NCI-H187 (cell line): ENCODE data around the gene SLC35B2.

Experiments used
- DNase-seq, 2 experiments: peaks; one replicate each; lab custom pipeline; 2025; lab: John Stamatoyannopoulos, UW

Gene SLC35B2

DNA sequence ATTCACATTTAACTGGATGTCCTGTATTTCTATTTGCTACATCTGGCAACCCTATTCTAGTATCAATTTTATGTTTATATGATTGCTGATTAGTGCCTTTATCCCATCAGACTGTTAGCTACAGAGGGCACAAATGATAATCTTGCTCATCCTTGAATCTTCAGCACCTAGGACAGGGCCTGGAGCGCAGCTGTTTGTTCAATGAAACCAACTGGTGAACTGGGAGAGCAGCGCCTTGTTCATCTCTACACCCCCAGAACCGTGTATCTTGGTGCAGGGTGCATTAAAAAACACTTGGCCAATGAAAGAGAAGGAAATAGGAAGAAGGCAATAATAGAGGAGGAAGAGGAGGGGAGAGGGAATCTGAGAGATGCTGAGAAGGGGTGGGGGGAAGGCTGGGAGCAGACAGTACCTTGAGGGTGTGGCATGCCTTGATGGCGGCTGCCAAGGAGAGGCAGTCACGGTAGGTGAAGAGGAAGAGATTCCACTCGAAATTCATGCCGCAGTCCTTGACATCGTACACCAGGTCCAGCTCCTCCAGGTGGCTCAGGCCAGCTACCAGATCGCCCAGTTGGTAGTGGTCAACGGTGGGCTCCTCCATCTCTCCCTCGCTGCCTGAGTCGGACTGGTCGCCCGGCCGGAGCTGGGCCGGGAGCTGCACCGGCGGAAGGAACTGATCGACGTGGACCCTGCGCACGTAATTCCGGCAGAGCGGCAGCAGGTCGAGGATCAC, 28.4 kb upstream of the SLC35B2 start:
- DNase-seq: no peak

DNA sequence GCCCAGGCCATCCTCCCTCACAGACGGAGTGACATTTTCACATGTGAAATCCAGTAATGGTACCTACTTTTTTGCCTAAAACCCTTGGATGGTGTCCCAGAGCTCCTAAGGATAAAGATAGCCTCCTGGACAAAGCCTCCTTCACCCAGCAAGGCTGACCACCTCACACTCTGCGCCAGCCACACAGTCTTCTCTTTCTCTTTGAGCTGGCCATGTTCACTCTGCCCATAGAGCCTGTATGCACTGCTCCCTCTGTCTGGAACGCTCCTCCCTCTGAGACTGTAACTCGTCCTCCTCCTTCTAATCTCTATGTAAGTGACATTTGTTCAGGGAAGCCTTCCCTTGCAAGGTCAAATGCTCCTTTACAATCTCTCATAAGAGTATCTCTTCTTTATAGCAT, 27.5 kb upstream of the SLC35B2 start:
- no peak for DNase-seq

DNA sequence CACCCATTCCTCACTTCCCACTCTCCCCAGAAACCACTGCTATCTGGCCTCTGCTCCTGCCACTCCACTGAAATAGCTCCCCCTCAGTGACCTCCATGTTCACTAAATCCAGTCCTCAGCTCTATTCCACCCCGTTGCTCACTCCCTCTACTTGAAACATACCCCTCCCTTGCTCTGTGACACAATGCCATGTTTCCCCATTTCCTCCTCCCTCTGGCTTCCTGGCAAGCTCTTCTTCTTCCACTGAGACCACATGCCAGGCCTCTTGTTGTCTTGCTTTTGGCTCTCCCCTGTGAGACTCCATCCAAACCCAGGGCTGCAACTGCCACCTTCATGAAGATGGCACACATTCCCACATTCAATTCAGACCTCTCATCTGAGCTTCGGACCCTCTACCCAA, 26.8 kb upstream of the SLC35B2 start:
- DNase-seq: no peak

DNA sequence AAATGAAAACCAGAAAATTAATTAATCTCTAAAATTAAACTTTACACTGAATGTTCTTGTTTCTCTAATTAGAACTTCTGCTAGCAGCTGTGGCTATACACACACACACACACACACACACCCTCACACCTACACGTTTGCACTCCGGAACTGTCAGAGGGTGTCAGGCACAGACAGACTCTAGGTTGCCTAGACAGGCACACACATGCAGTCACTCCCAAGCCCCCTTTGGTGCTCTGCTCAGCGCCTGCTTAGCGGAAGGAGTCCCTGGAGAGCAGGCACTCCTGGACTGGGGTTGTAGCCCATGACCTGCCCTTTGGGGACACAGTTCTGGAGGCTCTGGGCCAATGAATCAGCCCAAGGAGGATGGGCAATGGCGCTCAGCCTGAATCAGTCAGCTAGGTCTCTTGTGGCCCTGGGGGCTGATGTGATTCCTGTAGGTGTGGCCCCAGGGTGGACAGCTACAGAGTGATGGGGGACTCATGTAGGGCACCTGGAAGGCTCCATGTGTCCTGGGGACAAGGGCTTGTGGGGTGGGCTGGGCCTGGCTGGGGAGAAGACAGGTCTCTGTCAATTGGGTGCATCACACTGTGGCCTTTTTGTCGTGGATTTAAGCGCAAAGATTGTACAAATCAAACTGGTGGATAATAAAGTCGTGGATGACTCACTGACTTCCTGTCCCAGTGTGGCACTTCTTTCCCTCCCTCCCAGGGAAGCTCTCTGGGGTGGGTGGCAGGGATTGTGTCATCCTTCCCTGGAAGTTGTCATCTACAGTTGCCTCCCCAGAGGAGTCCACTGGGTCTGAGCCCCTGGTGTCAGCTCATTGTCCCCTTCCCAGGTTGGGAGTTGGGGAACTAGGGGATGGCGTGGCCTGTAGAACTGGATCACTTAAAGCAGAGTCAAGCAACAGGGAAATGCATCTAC, 21.7 kb upstream of the SLC35B2 start:
- no peak for DNase-seq

DNA sequence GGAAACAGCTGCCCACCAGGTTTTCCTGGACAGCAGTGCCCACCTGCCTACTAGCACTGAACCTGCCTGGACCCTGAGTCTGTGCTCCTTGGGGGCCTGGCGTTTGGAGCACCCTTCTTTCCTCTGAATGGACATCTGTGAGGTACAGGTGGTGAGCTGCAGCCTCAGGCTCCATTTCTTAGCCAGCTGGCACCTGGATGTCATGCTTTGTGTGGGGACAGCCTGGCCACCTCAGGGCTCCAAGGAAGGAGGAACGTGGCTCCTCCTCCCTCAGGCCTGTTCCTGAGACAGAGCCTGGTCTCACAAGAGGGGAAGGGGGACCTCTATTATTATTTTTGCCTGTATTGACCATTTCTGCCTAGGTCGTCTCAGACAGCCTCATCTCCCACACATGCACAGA, 21.0 kb upstream of the SLC35B2 start:
- DNase-seq: no peak

DNA sequence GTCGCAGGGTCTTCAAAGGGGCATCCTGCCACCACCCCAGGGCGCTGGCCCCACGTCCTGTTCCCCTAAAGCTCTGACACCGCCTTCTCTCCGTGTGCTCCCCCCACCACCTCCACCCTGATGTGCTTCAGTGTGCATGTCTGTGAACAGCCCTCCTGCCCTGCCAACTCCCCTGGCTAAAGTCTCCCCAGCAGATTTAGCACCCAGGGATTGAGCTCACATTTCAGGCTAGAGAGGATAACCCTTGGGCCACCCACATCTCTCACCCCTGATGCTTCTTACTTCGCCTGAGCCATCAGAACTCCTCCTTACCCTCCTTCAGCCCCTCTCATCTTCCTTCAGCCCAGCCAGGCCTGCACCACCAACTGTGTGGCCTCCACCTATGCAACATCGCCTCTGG, 20.4 kb upstream of the SLC35B2 start:
- no peak for DNase-seq

DNA sequence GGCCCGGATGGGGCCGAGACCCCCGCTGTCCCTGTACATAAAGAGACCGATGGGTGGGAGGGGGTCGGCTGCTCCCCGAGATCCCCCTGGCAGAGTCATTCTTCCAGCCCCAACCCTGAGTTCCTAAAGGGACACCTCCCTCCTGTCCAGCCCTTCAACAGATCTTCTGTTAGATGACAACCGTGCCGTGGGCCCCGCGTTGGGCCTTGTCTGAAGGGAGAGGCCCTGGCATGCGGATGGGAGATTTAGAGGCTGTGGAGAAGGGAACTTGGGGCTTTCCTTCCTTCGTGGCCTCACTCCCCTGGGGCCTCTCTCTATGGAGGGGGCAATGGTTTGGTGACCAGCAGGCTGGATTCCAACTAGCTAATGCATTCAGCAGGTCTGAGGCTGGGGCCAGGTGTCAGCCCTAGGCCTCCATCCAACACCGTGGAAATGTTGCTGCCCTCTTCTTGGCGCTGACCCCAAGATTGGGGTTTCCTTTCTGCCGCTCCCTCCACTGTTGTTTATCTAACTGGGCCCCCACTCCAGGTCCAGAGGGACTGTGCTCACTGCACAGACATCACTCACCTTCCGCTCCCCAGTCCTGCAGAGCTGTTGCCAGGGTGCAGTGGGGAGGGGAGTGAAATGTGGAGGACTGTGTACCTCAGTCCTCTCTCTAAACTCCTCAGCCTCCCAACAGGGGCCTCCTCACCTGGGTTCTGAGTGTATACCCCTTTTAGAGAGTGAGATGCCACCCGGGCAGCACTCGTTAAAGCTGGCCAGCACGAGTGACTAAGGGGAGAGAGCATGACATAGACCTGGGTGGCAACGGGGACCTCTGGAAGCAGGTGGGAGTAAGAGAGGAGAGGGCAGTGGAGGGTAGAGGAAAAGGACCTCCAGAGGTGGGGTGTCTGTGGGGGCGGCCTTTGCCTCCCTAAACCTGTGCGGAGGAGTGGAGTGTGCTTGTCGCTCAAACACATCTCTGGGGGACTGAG, 19.6 kb upstream of the SLC35B2 start:
- DNase-seq: no peak

DNA sequence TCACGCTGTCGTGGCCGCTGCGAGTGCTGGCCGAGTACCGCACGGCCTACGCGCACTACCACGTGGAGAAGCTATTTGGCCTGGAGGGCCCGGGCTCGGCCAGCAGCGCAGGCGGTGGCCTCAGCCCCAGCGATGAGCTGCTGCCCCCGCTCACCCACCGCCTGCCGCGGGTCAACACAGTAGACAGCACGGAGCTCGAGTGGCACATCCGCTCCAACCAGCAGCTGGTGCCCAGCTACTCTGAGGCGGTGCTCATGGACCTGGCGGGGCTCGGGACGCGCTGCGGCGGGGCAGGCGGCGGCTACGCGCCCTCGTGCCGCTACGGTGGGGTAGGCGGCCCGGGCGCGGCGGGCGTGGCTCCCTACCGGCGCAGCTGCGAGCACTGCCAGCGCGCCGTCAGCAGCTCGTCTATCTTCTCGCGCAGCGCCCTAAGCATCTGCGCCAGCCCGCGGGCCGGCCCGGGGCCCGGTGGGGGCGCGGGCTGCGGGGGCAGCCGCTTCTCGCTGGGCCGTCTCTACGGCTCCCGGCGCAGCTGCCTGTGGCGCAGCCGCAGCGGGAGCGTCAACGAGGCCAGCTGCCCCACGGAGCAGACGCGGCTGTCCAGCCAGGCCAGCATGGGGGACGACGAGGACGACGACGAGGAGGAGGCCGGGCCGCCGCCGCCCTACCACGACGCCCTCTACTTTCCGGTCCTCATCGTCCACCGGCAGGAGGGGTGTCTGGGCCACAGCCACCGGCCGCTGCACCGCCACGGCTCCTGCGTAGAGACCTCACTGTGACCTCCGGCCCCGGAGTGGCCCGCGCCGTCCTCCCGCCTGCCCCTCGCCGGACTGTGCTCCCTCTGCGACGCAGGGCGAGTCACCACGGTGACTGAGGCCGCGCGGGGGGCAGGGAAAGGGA, 18.7 kb upstream of the SLC35B2 start:
- DNase-seq: no peak

DNA sequence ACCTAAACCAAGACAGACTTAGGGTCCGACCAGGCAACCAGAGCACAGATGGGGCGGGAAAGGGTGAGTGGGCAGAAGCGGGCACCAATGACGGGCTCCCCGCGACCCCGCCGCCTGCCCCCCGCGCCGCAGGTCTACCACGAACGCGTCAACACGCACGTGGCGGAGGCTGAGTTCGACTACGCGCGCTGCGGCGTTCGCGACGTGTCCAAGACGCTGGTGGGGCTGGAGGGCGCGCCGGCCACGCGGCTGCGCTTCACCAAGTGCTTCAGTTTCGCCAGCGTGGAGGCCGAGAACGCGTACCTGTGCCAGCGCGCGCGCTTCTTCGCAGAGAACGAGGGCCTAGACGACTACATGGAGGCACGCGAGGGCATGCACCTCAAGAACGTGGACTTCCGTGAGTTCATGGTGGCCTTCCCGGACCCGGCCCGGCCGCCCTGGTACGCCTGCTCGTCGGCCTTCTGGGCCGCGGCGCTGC, 18.0 kb upstream of the SLC35B2 start:
- no peak for DNase-seq

DNA sequence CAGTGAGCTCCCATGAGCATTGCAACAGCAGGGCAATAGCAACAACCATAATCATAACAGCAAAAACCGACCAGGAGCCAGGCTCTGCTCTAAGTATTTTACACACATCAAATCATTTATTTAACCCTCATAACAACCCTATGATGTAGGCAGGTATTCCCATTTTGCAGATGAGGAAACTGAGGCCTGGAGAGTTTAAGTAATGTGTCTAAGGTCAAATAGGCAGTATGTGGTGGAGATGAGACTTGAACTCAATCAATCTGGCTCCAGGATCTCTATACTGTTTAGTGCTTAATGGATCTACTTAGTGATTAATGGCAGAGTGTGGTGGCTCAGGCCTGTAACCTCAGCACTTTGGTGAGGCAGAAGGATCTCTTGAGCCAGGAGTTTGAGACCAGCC, 16.3 kb upstream of the SLC35B2 start:
- no peak for DNase-seq

DNA sequence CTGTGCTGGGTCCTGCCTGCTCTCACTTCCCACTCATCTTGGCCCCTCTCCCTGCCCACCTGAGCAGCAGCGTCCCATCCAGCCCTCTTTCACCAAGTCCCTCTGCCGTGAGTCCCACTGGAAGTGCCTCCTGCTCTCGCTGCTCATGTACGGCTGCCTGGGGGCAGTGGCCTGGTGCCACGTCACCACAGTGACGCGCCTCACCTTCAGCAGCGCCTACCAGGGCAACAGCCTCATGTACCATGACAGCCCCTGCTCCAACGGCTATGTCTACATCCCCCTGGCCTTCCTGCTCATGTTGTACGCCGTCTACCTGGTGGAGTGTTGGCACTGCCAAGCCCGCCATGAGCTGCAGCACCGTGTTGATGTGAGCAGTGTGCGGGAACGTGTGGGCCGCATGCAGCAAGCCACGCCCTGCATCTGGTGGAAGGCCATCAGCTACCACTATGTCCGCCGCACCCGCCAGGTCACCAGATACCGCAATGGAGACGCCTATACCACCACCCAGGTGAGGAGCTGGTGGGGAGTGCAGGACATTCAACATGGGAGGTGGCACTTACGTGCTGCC, 15.8 kb upstream of the SLC35B2 start:
- DNase-seq: no peak

DNA sequence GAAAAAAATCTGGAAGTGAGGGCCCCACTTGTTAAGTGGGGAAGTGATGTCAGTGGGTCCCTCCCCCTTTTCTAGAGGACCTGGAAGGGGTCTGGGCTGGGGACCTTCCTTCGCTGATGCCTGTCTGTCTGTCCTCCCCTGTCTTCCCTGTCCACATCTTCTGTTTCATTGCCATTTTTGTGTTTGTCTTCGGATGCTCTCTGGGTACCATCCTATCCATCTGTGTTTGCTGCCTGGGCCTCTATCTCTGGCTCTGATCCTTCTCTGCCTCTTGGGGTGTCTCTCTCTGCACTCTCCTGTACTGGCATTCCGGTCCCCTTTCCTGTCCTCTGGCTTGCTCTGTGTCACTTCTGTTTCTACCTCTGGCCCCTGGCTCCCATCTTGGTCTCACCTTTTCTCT, 15.2 kb upstream of the SLC35B2 start:
- no peak for DNase-seq

DNA sequence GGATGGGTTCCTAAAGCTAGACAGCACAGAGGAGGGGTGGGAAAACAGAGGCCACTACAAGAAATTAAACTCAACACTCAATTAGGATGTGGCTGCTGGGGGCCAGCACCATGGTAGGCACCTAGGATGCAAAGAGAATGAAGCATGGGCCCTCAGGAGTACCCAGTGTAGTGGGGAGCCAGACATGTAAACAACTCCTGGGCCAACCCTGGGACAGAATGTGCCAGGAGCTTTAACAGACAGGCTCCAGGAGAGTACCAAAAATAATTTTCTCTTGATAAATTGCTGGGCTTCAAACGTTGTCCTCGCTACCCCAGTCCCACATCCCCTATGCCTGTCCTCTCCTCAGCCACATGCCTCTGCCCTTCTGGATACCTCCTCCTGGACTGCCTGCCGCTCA, 14.6 kb upstream of the SLC35B2 start:
- DNase-seq: no peak

DNA sequence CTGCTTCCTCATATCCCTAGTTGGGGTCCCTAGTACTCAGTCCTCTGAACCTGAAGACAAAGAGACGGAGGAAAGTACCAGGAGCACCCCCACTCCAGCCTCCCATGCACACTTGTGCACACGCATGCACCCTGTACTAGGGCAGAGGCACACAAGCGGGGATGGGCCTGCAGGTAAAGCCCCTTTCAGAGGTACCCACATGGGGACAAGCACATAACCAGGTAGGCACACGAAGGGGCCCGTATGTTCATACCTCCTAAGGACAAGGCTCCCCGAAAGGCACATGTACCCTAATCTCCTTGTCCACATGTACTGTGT, 14.0 kb upstream of the SLC35B2 start:
- DNase-seq: no peak

DNA sequence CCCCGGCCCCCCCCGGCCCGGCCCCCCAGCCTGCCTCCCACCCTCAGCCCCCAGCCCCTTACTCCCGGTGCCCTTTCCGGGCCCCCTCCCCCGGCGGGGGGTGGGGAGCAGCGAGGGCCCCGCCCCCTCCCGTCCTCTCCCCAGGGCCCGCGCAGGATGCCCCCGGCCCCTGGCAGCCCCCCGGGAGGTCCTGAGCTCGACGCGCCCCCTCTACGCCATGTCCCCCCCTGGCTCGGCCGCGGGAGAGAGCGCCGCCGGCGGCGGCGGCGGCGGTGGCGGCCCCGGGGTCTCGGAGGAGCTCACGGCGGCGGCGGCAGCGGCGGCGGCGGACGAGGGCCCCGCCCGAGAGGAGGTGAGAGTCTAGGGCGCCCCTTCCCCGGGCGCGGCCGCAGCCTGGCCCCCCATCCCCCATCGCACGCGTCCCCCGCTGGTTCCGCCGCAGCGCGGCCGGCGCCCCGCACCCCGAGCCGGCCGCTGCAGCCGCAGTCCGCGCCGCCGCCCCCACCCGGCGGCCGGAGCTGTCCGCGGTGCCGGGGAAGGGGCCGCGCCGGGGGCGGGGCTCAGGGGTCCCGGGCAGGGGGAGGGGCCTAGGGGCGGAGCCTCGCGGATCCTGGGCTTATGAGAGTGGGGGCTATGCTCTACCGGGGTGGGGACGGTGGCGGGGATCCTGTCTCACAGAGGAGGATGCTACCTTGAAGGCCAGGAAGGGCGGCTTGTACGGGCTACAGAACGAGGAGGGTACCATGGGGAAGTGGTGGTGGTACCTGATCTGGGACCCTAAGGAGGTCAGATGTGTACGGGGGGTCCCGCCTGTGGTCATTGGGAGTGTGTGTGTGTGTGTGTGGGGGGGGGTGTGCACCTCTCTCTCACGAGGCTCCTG, 13.4 kb upstream of the SLC35B2 start:
- DNase-seq: no peak

DNA sequence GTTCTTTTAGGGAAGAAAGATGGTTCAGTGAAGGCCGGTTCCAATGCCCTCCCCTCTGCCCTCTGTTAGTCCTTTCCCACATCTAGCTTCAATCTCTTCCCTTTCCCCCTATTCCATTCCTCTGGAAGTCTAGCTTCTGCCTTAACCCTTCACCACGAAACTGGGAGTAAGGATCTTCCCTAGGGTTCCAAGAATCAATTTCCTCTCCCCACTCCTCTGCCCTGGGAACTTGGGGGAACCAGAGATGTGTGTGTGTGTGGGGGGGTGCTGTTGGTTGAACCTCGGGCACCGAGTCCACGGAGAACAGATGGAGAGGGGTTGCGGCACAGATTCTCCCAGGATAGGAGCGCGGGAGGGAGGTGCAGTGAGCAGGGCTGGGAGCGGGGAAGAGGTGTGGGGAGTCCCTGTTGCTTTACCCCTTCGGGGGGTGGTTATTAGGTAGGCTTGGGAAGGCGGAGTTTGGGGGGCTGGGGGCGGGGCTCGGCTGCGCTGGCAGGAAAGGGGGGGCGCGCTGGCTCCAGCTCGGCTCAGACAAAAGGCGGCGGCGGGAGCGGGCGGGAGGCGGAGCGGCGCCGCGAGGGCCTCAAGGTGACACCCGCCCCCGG, 12.7 kb upstream of the SLC35B2 start, which contains the start of gene TMEM151B:
TMEM151B (plus strand) TSS at position 530 of the 605 bp plus-strand sequence. CDS start 293 bp downstream, outside the sequence.
- no peak for DNase-seq

DNA sequence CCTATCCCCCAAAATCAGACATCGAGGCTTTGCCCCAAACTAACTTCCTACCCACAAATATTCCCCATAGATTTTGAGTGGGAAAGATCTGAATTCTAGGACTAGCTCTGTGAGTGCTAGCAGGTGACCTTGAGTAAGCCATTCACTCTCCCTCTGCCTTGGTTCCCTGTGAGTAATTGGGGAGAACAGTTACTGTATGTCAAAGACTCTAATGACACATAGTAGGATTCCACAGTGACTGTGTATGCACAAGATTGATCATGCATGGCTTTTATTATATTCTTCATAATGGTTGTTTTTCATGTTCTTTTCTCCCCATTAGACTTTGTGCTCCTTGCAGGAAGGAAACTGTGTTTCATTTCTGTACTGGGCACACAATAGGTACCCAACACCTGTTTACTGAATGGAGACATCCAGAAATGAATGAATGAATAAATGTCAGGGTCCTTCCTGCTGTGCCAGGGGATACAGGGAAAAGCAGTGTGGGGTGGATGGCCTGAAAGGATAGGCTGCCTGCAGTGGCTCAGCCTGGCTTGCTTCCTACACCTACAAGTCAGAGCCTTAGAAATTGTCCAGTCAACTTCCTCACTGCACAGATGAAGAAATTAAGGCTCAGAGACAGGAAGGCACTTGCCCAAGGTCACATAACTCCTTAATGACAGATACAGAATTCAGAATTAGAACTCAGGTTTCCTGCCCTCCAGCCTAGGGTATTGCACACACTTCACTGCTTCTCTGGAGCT, 12.0 kb upstream of the SLC35B2 start:
- no peak for DNase-seq

DNA sequence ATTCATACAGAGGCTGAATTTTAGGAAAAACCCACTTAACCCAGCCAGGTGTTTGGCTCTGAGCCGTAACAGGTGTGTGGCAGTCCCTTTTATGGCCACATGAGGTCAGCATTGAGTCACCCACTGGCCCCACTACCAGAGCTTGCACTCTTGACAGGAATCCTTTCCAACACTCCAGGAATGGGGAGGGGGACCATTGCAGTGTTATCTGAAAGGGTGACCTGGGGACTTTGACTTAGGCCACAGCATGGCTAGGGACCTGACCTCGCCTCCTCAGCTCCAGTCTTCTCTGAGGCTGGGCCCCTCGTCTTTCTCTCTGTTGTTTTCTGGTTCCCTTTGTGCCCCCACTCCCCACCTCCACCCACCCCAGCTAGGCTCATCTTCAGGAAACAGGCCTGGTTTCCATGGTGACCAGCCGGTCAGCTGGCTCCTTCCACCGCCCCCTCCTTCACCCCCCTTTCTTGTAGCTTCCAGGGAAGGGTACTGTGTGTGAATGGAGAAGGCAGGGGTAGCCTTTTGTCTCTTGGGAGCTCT, 10.8 kb upstream of the SLC35B2 start:
- DNase-seq: peak; percentile 32 to 59
